ENCODE data around the gene SLC34A3. TPM values are rescaled to one million over a fixed set of nuclear protein-coding genes. Genes with fewer than 3 reads are reported as not detected.
"Not testable (repeated sequence)": the region's sequence is repeated elsewhere in the genome, so short reads cannot be mapped to it uniquely, and the experiment has no call there.

Gene SLC34A3
- total RNA-seq, 1 donor from 2014 or later: not detected

DNA sequence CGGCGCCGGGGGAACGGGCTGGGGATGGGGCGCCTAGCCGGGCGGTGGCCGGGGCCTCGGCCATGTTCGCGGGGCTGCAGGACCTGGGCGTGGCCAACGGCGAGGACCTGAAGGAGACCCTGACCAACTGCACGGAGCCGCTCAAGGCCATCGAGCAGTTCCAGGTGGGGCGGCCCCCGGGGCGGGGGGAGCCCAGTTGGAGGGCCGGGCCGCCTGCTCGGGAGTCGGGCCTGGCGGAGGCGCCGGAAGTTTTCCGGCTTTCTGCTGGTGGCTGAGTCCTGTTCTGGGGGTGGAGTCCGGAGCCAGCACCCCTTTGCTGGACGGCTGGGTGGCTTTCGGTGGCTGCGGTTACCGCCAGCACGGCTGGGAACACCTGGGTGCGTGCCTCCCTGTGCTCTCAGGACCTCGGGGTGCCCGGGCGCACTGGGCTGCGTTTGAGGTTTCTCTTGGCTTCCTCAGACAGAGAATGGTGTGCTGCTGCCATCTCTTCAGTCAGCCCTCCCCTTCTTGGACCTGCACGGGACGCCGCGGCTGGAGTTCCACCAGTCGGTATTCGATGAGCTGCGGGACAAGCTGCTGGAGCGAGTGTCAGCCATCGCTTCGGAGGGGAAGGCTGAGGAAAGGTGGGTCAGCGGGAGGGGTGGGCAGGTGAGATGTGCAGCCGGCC is 24.9 kb downstream of the SLC34A3 start:
- no peak for DNase-seq

DNA sequence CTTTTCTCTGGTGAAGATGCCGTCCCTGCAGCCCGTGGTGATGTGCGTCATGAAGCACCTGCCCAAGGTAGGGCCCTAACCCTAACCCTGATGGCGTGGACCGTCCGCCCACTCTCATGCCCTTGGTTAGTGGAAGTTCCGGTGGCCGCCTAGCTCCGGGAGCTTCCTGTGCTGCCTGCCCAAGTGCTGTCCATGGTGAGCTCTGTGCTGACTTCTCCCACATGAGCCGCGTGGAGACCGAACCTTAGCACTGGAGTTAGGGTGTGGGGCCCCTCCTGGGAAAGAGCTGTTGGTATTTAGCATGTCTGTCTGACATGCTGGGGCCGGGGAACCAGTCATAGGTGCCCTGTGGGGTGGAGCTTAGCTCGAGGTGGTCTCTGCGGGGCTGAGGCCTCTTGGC is 25.7 kb downstream of the SLC34A3 start:
- DNase-seq: no peak

DNA sequence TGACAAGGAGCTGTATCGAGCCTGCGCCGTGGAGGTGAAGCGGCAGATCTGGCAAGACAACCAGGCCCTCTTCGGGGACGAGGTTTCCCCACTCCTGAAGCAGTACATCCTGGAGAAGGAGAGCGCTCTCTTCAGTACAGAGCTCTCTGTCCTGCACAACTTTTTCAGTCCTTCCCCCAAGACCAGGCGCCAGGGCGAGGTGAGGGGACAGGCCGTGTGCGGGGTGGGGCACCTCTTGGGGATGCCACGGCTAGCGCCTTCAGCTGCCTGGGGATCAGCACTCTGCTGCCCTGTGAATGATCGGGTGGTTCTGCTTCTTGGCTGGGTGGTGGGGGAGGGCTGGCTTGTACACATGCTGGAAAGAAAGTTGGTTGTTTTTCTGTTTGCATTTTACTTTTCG is 26.2 kb downstream of the SLC34A3 start:
- DNase-seq: no peak

DNA sequence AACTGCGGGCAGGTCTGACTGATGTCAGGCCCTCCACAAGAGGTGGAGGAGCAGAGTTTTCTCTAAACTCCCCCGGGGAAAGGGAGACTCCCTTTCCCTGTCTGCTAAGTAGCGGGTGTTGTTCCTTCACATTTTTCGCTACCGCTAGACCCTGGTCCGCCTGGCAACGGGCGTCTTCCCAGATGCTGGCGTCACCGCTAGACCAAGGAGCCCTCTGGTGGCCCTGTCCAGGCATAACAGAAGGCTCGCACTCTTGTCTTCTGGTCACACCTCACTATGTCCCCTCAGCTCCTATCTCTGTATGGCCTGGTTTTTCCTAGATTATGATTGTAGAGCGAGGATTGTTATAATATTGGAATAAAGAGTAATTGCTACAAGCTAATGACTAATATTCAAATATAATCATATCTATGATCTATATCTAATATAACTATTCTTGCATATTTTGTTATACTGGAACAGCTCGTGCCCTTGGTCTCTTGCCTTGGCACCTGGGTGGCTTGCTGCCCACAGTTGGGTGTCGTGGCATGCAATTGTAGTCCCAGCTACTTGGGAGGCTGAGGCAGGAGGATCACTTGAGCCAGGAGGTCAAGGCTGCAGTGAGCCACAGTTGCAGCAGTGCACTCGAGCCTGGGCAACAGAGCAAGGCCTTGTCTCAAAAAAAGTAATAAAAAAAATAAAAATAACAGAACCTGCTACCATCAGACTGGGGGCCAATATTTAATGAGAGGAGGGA is 31.6 kb downstream of the SLC34A3 start:
- not testable (repeated sequence) for DNase-seq

DNA sequence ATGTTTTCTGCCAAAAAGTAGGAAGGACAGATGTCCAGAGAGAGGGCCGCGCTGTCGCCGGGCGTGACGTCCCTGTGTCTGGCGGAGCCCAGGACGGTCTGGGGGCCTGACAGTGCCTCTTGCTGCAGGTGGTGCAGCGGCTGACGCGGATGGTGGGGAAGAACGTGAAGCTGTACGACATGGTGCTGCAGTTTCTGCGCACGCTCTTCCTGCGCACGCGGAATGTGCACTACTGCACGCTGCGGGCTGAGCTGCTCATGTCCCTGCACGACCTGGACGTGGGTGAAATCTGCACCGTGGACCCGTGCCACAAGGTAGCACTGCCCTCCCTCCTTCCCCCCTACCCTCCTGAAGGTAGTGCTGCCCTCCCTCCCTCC is 32.2 kb downstream of the SLC34A3 start:
- DNase-seq: no peak

DNA sequence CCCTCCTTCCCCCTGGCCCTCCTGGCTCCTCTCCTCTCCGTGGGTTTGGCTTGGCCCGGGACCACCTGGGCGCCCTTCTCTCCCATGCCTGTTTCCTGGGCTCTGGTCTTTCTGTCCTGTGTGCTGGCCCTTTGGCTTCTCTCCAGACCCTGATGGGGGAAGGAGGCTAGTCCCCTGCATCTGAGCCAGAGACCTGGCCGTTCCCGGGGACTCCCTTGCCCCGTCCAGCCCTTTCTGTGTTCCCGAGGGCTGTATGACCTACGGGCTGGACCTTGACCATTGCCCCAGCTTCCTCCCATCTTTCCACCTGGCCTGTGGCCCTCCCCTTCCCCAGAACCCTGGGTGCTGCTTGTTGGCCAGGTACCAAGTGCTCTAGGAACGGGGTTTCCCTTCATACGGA is 32.8 kb downstream of the SLC34A3 start:
- DNase-seq: no peak

DNA sequence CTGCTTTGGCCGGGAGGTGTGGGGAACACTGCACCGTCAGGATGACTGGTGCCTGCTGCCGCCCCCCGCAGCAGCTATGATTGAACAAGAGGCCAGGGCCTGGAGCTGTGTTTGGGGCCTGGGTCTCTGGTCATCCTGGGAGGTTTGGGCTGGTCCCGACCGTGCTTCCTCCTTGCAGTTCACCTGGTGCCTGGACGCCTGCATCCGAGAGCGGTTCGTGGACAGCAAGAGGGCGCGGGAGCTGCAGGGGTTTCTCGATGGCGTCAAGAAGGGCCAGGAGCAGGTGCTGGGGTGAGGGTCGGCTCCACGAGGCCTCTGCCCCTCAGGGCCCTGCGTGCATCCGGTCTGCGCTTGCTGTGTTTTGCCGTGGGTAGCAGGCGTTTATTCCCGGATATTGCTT is 33.4 kb downstream of the SLC34A3 start:
- no peak for DNase-seq

DNA sequence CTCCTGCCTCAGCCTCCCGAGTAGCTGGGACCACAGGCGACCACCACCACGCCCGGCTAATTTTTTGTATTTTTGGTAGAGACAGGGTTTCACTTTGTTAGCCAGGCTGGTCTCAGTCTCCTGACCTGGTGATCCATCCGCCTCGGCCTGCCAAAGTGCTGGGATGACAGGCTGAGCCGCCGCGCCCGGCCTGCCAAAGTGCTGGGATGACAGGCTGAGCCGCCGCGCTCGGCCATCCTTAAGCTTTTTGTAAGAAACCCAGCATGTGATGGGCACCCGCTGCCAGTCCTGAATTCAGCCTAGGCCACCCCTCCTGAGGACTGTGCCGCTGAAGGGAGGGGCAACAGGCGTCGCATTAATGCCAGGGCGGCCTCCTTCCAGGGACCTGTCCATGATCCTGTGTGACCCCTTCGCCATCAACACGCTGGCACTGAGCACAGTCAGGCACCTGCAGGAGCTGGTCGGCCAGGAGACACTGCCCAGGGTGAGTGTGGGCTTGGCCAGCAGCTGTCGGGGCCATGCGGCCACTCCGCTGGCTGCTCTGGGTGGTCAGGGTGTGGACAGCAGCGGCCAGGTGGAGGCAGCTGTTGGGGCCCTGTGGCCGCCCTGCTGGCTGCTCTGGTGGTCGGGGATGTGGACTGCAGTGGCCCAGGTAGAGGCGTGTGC is 34.9 kb downstream of the SLC34A3 start:
- DNase-seq: no peak

DNA sequence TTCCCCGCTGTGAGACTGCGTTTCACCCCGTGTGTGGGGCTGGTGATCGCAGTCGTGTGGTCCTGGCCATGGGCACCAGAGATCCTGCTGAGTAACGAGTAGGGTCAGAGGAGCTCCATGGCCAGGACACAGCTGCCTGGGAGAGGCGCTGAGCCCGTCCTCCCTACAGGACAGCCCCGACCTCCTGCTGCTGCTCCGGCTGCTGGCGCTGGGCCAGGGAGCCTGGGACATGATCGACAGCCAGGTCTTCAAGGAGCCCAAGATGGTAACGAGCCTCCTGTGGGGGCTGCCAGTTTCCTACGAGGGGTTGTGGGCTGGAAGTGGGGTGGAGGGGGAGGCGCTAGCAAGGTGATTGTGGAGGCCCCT is 35.4 kb downstream of the SLC34A3 start:
- no peak for DNase-seq

DNA sequence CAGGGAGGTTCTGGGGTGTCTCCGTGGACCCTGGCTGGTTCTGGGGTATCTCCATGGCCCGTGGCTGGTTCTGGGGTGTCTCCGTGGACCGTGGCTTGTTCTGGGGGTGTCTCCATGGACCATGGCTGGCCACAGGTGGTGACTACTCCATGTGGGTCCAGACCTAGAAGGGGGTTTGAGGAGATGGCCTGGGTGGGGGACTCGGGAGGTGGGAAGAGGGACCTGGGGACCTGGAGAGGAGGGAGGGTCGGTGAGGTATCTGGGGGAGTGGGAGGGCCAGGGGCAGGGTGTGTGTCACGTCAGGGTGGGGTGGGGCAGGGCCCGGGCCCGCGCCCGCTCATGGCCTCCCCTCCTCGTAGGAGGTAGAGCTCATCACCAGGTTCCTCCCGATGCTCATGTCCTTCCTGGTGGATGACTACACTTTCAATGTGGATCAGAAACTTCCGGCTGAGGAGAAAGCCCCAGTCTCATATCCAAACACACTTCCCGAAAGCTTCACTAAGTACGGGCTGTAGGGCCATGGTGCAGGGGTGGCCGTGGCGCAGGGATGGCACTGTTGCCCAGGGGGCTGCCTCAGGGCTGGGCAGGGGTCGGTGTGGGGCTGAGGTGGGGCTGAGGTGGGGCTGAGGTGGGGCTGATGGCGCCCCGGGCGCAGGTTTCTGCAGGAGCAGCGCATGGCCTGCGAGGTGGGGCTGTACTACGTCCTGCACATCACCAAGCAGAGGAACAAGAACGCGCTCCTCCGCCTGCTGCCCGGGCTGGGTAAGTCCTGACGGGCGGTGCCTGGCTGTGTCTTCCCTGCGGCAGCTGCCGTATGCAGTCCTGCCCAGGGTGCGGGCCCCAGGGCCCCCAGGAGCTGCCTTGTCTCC is 36.1 kb downstream of the SLC34A3 start:
- no peak for DNase-seq

DNA sequence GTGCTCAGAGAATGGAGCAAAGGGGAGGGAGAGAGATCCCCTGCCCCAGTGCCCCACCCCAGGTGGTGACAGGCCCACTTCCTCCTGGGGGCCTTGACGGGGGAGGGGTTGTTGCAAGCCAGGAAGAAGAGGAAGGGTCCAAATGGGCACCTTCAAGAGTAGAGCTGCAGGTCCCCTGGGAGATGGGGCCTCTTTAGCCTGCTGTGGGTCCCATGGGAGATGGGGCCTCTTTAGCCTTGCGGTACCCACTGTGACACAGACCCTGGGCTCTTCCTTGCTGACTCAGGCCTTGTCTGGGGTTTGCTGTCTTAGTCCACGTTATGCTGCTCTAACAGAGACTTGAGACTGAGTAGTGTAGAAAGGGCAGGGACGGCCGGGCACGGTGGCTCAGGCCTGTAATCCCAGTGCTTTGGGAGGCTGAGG is 37.2 kb downstream of the SLC34A3 start:
- no peak for DNase-seq

DNA sequence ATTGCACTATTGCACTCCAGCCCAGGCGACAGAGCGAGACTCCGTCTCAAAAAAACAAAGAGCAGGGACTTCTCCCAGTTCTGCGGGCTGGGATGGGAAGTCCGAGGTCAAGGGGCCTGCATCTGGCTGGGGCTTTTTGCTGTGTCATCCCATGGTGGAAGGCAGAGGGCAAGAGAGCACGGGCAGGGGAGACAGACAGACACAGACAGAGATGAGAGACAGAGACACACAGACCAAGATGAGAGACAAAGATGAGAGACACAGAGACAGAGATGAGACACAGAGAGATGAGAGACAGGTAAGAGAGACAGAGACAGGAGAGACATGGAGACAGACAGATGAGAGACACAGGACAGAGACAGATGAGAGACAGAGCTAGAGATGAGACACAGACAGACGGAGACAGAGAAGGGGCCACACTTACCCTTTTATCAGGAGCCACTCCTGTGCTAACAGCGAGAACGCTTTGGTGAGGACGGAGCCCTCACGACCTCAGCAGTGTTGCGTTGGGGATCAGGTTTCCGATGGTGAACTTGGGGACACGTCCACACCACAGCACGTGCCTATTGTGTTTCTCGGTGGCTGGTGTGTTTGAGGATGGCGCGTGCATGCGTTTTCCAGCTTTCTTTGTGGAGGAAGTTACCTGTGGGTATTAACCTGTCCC is 38.0 kb downstream of the SLC34A3 start:
- no peak for DNase-seq

DNA sequence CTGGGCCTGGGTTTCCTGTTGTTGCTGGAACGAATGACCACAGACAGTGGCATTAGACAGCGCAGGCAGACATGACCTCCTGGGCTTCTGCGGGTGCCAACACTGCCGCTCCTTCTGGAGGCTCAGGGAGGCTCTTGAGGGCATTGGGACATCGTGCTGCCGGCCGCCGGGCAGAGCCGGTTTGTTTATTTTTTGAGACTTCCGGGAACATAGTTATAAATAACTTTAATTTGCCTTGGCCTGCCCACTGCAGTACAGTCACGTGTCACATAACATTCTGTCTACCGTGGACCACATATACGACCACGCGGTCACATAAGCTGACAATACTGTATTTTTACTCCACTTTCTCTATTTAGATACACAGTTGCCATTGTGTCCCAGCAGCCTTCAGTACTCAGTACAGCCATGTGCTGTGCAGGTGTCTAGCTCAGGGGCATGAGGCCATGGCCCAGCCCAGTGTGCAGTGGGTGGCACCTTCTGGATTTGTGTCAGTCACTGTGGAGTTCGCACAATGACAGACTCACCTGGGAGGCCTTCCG is 38.6 kb downstream of the SLC34A3 start:
- no peak for DNase-seq

DNA sequence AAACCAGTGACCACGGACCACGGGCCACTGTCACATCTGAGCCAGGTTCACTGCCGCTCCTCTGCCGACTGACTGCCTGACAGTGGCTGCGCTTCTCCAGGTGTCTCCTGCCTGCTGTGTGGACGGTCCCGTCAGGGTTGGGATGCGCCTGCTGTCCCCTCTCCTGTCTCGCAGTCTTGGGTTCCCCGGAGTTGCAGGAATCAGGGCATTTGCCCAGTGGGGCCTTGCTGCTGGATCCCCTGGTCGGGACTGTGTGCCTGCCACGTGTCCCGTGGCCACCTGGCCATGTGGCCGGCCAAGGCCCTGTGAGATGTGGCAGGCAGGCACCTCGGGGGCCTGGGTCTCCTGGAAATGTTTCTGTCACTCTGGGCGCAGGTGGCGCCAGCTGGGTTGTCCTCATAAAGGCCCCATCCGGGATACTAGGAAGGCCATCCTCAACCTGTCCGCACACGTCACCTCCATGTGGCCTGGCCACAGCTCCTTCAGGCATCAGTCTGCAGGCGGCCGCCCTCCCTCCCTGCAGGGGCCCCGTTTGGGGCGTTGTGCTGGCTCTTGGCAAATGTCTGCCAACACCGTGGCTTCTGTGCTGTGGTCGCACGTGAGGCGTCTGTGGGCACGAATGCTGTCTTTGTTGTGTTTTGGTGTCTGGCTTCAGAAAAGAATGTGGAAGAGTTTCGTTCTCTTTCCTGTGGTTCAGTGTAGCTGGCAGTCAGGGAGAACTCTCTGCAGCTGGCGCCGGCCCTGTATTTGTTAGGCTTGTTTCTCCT is 40.4 kb downstream of the SLC34A3 start:
- no peak for DNase-seq

DNA sequence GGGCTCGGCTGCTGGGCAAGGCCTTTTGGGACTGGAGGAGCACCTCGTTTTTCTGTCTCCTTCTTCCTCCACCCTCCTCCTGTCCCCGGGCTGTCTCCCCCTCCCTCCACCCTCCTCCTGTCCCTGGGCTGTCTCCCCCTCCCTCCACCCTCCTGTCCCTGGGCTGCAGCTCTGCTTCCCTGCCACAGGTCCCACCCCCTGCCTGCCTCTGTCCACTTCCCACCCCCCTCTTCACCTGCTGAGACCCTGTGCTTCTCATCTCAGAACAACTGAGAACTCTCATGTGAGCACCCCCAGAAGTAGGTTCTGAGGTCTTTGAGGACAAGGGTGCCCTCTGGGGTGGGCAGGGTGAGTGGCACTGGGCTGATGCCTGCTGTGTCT is 41.0 kb downstream of the SLC34A3 start:
- DNase-seq: no peak

DNA sequence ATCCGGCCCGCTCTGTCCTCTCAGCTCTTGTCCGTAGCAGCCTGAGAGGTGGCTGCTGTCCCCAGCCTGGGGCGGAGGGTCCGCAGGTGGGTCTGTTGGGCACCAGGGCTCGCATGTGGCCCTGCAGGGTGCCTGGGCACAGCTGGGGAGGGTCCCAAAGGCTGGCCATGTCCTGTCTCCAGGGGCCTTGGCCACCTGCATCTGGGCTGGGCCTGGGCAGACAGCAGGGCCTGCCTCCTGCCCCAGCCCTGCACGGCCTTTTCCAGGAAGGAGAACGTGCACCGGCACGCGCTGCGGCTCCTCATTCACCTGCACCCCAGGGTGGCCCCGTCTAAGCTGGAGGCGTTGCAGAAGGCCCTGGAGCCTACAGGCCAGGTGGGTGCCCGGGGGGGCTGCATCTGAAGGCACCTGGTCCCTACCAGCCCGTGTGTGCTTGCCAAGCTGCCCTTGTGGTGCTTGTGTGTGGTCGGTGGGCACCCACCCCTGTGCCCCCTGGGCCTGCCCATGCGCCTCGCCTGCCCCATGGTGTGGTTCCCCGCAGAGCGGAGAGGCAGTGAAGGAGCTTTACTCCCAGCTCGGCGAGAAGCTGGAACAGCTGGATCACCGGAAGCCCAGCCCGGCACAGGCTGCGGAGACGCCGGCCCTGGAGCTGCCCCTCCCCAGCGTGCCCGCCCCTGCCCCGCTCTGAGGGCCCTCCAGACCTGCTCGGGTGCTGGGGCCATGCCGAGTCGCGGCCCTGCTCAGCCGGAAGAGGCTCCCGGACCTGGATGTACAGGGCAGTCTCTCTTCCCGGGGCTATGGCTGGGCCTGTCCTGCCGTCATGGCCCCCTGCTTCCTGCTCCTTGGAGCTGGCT is 41.8 kb downstream of the SLC34A3 start:
- DNase-seq: no peak

DNA sequence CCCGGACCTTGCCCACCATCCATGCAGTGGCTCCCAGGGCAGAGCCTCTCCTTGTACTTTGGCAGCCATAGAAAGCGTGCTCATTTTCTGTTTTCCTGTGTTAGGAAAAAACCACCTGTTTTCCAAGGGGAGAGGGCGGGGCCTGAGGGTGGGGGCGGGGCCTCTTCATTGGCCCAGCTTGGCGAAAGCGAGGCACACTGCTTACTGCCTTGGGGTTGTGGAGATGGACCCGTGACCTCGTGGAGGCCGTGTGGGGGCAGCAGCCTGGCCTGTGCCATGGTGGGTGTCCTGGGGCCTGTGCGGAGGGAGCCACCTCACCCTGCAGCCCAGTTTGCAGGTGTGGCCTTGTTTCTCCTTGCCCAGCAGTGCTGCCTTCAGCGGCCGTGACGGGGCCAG is 42.4 kb downstream of the SLC34A3 start:
- no peak for DNase-seq

DNA sequence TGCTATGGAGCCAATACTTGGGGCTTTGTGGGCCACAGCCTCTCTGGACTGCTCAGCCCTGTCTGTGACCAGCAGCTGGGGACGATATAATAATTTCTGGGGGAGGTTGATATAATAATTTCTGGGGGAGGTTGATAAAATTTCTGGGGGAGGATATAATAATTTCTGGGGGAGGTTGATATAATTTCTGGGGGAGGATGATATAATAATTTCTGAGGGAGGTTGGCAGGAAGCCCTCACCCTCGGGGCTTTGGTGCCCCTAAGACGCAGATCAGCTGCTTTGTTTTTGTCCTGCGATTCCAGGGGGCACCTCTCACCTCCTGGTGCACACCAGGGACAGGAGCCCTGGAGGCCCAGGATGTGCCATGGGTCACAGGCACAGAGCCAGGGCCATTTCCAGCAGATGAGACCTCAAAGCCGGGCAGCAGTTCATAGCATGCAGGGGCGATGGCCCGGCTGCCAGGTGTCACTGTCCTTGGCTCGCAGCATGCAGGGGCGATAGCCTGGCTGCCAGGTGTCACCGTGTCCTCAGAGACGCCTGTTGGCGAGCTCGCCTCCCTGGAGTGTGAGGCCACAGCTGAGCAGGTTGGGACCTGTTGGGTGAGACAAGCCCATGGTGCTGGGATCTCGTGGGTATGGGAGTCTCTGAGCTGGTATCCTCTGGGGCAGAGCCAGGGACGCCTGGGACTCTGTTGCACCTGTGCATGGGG is 43.1 kb downstream of the SLC34A3 start:
- DNase-seq: no peak

DNA sequence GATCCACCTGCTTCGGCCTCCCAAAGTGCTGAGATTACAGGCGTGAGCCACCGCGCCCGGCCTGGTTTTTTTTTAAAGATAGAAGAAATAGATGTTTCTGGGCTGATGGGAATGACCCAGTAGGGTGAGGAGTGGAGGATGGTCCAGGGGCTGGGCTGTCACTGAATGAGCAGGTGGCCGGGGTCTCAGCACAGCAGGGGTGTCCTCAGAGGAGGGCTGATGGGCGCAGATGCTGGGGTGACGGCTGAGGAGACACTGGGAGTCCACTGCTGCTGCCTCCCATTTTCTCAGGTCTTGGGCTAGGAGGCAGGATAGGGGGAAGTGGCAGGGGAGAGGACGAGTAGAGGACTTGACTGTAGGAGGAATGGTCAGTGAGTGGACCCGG is 44.5 kb downstream of the SLC34A3 start:
- no peak for DNase-seq

Measured in tongue (tissue), 2 donors.